ENCODE measurements around the gene NINJ2. TPM values are rescaled to one million over a fixed set of nuclear protein-coding genes. Genes with fewer than 3 reads are reported as not detected.
A peak's percentile ranks its signal among the peaks of the same experiment; 100 is the strongest.

NINJ2 gene
- total RNA-seq, 2 donors from 2014 or later: 2.1 to 4.2 TPM

- H3K27me3 ChIP-seq: no peaks in the 10 kb centered on the region
- H3K9ac ChIP-seq (ENCODE audit: low read depth in 2 of 2, low read length in 2 of 2): no peak overlapping the region
- no peaks in the 10 kb centered on the region for H3K36me3 ChIP-seq
- H3K27ac ChIP-seq: no peak overlapping the region
- no peak overlapping the region for H3K4me3 ChIP-seq
- H3K9me3 ChIP-seq: no peaks in the 10 kb centered on the region
- intact Hi-C loops (cut with DNase I): no loop called here
- no peak for TF ChIP-seq CTCF (IDR thresholded peaks at IDR 0.05)
- H3K4me1 ChIP-seq: no peaks in the 10 kb centered on the region
- no peak for DNase-seq
Observed at GRCh38 chr12:692274-692673, 29.0 kb upstream of the NINJ2 start.

GRCh38 chr12:690466-690865 lies 27.2 kb upstream of the NINJ2 start:
- Histone ChIP-seq H3K27ac (no peak overlapping the region), H3K27me3 (no peaks in the 10 kb centered on the region), H3K4me1 (peaks cover 2% of the 10 kb centered on the region), H3K36me3 (no peaks in the 10 kb centered on the region), H3K9me3 (no peaks in the 10 kb centered on the region), H3K4me3 (no peak overlapping the region), H3K9ac (ENCODE audit: low read depth in 2 of 2, low read length in 2 of 2) (no peak overlapping the region)
- TF ChIP-seq CTCF (IDR thresholded peaks at IDR 0.05): no peak
- intact Hi-C loops (cut with DNase I): no loop called here
- no peak for DNase-seq

- Histone ChIP-seq H3K4me1 (peaks cover 3% of the 10 kb centered on the region), H3K9me3 (no peaks in the 10 kb centered on the region), H3K36me3 (no peaks in the 10 kb centered on the region), H3K9ac (ENCODE audit: low read depth in 2 of 2, low read length in 2 of 2) (no peak overlapping the region), H3K4me3 (no peak overlapping the region), H3K27me3 (no peaks in the 10 kb centered on the region), H3K27ac (no peak overlapping the region)
- peak; percentile 24 for DNase-seq
- TF ChIP-seq CTCF (IDR thresholded peaks at IDR 0.05): no peak
- intact Hi-C loops (cut with DNase I): no loop called here
Observed at GRCh38 chr12:685388-685787, 22.1 kb upstream of the NINJ2 start.

- no peaks in the 10 kb centered on the region for H3K9me3 ChIP-seq
- no peak for DNase-seq
- no peaks in the 10 kb centered on the region for H3K36me3 ChIP-seq
- no peak overlapping the region for H3K9ac ChIP-seq (ENCODE audit: low read depth in 2 of 2, low read length in 2 of 2)
- no peak overlapping the region for H3K27ac ChIP-seq
- H3K4me1 ChIP-seq: peaks cover 3% of the 10 kb centered on the region
- H3K27me3 ChIP-seq: no peaks in the 10 kb centered on the region
- no peak for TF ChIP-seq CTCF (IDR thresholded peaks at IDR 0.05)
- intact Hi-C loops (cut with DNase I): no loop called here
- H3K4me3 ChIP-seq: no peak overlapping the region
Observed at GRCh38 chr12:684416-684815, 21.2 kb upstream of the NINJ2 start.

- H3K9ac ChIP-seq (ENCODE audit: low read depth in 2 of 2, low read length in 2 of 2): no peak overlapping the region
- no peak for TF ChIP-seq CTCF (IDR thresholded peaks at IDR 0.05)
- intact Hi-C loops (cut with DNase I): no loop called here
- no peak overlapping the region for H3K4me3 ChIP-seq
- H3K9me3 ChIP-seq: no peaks in the 10 kb centered on the region
- no peaks in the 10 kb centered on the region for H3K36me3 ChIP-seq
- DNase-seq: no peak
- H3K27ac ChIP-seq: no peak overlapping the region
- peaks cover 3% of the 10 kb centered on the region for H3K4me1 ChIP-seq
- no peaks in the 10 kb centered on the region for H3K27me3 ChIP-seq
Observed at GRCh38 chr12:681568-682256, 18.5 kb upstream of the NINJ2 start.
